Mesenchymal stem cell (in vitro differentiated cells and primary cell): ENCODE data around the gene AREL1.

Experiments used
- DNase-seq: peaks from one replicate; pipeline ENCODE4 v3.0.0-alpha.2; 2013
- H2AFZ ChIP-seq: one replicate; pipeline ENCODE4 v1.6.1; 2013; ENCODE audit warnings: low read depth, mild to moderate bottlenecking, control low read depth, inconsistent platforms, low read length, moderate library complexity
- H2AK5ac ChIP-seq: 2 replicates; pipeline ENCODE4 v1.6.1; 2013; ENCODE audit warnings: low read length, moderate library complexity, mild to moderate bottlenecking, inconsistent platforms; ENCODE audit not compliant: severe bottlenecking
- H2BK120ac ChIP-seq: one replicate; pipeline ENCODE4 v1.6.1; 2013; ENCODE audit warnings: low read depth, mild to moderate bottlenecking, inconsistent platforms, low read length, moderate library complexity
- H2BK12ac ChIP-seq, 2 experiments: one replicate each; pipeline ENCODE4 v1.6.1; 2013; ENCODE audit warnings: inconsistent platforms in 2 of 2, low read length in 2 of 2, mild to moderate bottlenecking in 2 of 2, moderate library complexity in 2 of 2, control low read depth in 1 of 2
- H2BK15ac ChIP-seq: one replicate; pipeline ENCODE4 v1.6.1; 2013; ENCODE audit warnings: mild to moderate bottlenecking, low read depth, inconsistent platforms; ENCODE audit not compliant: poor library complexity, severe bottlenecking
- H2BK5ac ChIP-seq: 2 replicates; pipeline ENCODE4 v1.6.1; 2013; ENCODE audit warnings: low read depth, mild to moderate bottlenecking, low read length, control low read depth, inconsistent platforms; ENCODE audit not compliant: poor library complexity, severe bottlenecking
- H3K14ac ChIP-seq, 2 experiments: one replicate each; pipeline ENCODE4 v1.6.1; 2013; ENCODE audit warnings: inconsistent platforms in 2 of 2, low read length in 2 of 2, control low read depth in 1 of 2, mild to moderate bottlenecking in 1 of 2, moderate library complexity in 1 of 2
- H3K18ac ChIP-seq, 2 experiments: one replicate each; pipeline ENCODE4 v1.6.1; 2013; ENCODE audit warnings: inconsistent platforms in 2 of 2, low read length in 2 of 2, control low read depth in 1 of 2, low read depth in 1 of 2, mild to moderate bottlenecking in 1 of 2
- H3K23ac ChIP-seq, 2 experiments: one replicate each; pipeline ENCODE4 v1.6.1; 2013; ENCODE audit warnings: inconsistent platforms in 2 of 2, low read length in 2 of 2, mild to moderate bottlenecking in 2 of 2, moderate library complexity in 2 of 2, control low read depth in 1 of 2
- H3K27ac ChIP-seq: 2 replicates; pipeline ENCODE4 v1.5.1; 2013; ENCODE audit warnings: mild to moderate bottlenecking, moderate library complexity, low read length, control low read depth, inconsistent platforms; ENCODE audit not compliant: poor library complexity, severe bottlenecking
- H3K27me3 ChIP-seq, 2 experiments: 2 replicates each; pipeline versions ENCODE4 v1.6.1 to v1.7.0; 2013; ENCODE audit warnings: low read length in 2 of 2, mild to moderate bottlenecking in 2 of 2, moderate library complexity in 2 of 2, control low read depth in 1 of 2, inconsistent platforms in 1 of 2; ENCODE audit not compliant: control insufficient read depth in 1 of 2, insufficient read depth in 1 of 2
- H3K36me3 ChIP-seq, 2 experiments: 2 replicates each; pipeline versions ENCODE4 v1.6.1 to v1.7.0; 2013; ENCODE audit warnings: low read length in 2 of 2, control low read depth in 1 of 2, inconsistent platforms in 1 of 2, low read depth in 1 of 2, mild to moderate bottlenecking in 1 of 2; ENCODE audit not compliant: insufficient read depth in 2 of 2, control insufficient read depth in 1 of 2
- H3K4ac ChIP-seq, 2 experiments: one replicate each; pipeline ENCODE4 v1.6.1; 2013; ENCODE audit warnings: inconsistent platforms in 2 of 2, low read length in 2 of 2, mild to moderate bottlenecking in 2 of 2, moderate library complexity in 2 of 2, control low read depth in 1 of 2, low read depth in 1 of 2
- H3K4me1 ChIP-seq: 2 replicates; pipeline ENCODE4 v1.6.1; 2013; ENCODE audit warnings: low read depth, low read length, control low read depth; ENCODE audit not compliant: control insufficient read depth, insufficient read depth
- H3K4me2 ChIP-seq: 2 replicates; pipeline ENCODE4 v1.6.1; 2013; ENCODE audit warnings: low read length, mild to moderate bottlenecking, inconsistent platforms; ENCODE audit not compliant: poor library complexity, severe bottlenecking
- H3K4me3 ChIP-seq, 2 experiments: 2 replicates each; pipeline versions ENCODE4 v1.5.1 to v1.7.0; 2013; ENCODE audit warnings: low read length in 2 of 2, mild to moderate bottlenecking in 2 of 2, control low read depth in 1 of 2, low read depth in 1 of 2; ENCODE audit not compliant: insufficient read depth in 1 of 2
- H3K79me1 ChIP-seq: replicated peaks from 2 replicates; pipeline ENCODE4 v1.6.1; 2013; ENCODE audit warnings: mild to moderate bottlenecking, control low read depth, low read length, inconsistent platforms; ENCODE audit not compliant: poor library complexity, severe bottlenecking
- H3K9ac ChIP-seq: 2 replicates; pipeline ENCODE4 v1.7.0; 2013; ENCODE audit warnings: mild to moderate bottlenecking, low read length, moderate library complexity
- H3K9me3 ChIP-seq: 2 replicates; pipeline ENCODE4 v1.7.0; 2013; ENCODE audit warnings: mild to moderate bottlenecking, low read length; ENCODE audit not compliant: control insufficient read depth
- H4K8ac ChIP-seq: one replicate; pipeline ENCODE4 v1.6.1; 2013; ENCODE audit warnings: inconsistent platforms, mild to moderate bottlenecking, low read length, moderate library complexity
- H4K91ac ChIP-seq: one replicate; pipeline ENCODE4 v1.6.1; 2013; ENCODE audit warnings: mild to moderate bottlenecking, low read length, inconsistent platforms
- WGBS: methylation state at CpG from one replicate; pipeline ENCODE4 v1.1.7; 2013; ENCODE audit warnings: mixed read lengths; 5-methylcytosine and 5-hydroxymethylcytosine counted together

AREL1 gene

GRCh38 chr14:74616996-74617700, 95.7 kb downstream of the AREL1 start:
- no peak overlapping the region for H3K4me2 ChIP-seq
- no peaks in the 10 kb centered on the region for H3K27me3 ChIP-seq
- H2BK15ac ChIP-seq: no peak overlapping the region
- peak overlapping the region in 1 of 2 experiments; percentile 68 for H3K14ac ChIP-seq
- no peaks in the 10 kb centered on the region for H3K36me3 ChIP-seq
- peak overlapping the region in 1 of 2 experiments; percentile 3 for H3K23ac ChIP-seq
- H3K79me1 ChIP-seq: peaks cover 3% of the 10 kb centered on the region
- peaks cover 62% of the 10 kb centered on the region for H3K4me1 ChIP-seq
- no peak overlapping the region for H2AFZ ChIP-seq
- peak overlapping the region; percentile 61 to 89 for H3K4ac ChIP-seq
- peak overlapping the region; percentile 100 for H2AK5ac ChIP-seq
- no peaks in the 10 kb centered on the region for H3K9me3 ChIP-seq
- peak overlapping the region; percentile 91 for H4K8ac ChIP-seq
- peak overlapping the region; percentile 65 for H3K9ac ChIP-seq
- H2BK120ac ChIP-seq: peak overlapping the region; percentile 50
- no peak for DNase-seq
- H3K18ac ChIP-seq: peak overlapping the region; percentile 30 to 83
- H2BK5ac ChIP-seq: peak overlapping the region; percentile 98
- WGBS: 74% methylated on average over 13 of the region's 13 CpGs
- peak overlapping the region; percentile 41 to 99 for H2BK12ac ChIP-seq
- H4K91ac ChIP-seq: peak overlapping the region; percentile 89
- H3K27ac ChIP-seq: peak overlapping the region; percentile 95
- H3K4me3 ChIP-seq: peak overlapping the region in 1 of 2 experiments; percentile 61

- peak overlapping the region; percentile 19 for H4K91ac ChIP-seq
- peak overlapping the region; percentile 30 to 54 for H3K18ac ChIP-seq
- H3K4me2 ChIP-seq: peak overlapping the region; percentile 30
- H3K14ac ChIP-seq: no peak overlapping the region
- 7% methylated on average over 4 of the region's 4 CpGs for WGBS
- H3K4ac ChIP-seq: peak overlapping the region; percentile 37 to 89
- peak overlapping the region; percentile 65 for H3K9ac ChIP-seq
- peak overlapping the region; percentile 54 to 95 for H2BK12ac ChIP-seq
- H3K9me3 ChIP-seq: no peaks in the 10 kb centered on the region
- no peaks in the 10 kb centered on the region for H3K27me3 ChIP-seq
- no peak overlapping the region for H4K8ac ChIP-seq
- H3K79me1 ChIP-seq: peaks cover 3% of the 10 kb centered on the region
- peak overlapping the region; percentile 98 for H2BK5ac ChIP-seq
- H3K23ac ChIP-seq: no peak overlapping the region
- H3K27ac ChIP-seq: peak overlapping the region; percentile 95
- H3K36me3 ChIP-seq: no peaks in the 10 kb centered on the region
- H3K4me3 ChIP-seq: peak overlapping the region in 1 of 2 experiments; percentile 61
- peak; percentile 90 for DNase-seq
- H2AFZ ChIP-seq: peak overlapping the region; percentile 68
- no peak overlapping the region for H2BK15ac ChIP-seq
- peak overlapping the region; percentile 50 for H2BK120ac ChIP-seq
- peak overlapping the region; percentile 100 for H2AK5ac ChIP-seq
- H3K4me1 ChIP-seq: peaks cover 58% of the 10 kb centered on the region
Measured at GRCh38 chr14:74616507-74616906, 96.4 kb downstream of the AREL1 start.

- Histone ChIP-seq H3K79me1 (peaks cover 3% of the 10 kb centered on the region), H2BK12ac (peak overlapping the region in 1 of 2 experiments; percentile 95), H3K14ac (no peak overlapping the region), H2BK15ac (peak overlapping the region; percentile 78), H2AFZ (no peak overlapping the region), H3K9me3 (no peaks in the 10 kb centered on the region), H2BK5ac (peak overlapping the region; percentile 19), H3K9ac (peak overlapping the region; percentile 65), H4K8ac (no peak overlapping the region), H3K4me1 (peaks cover 55% of the 10 kb centered on the region), H3K4me3 (peak overlapping the region in 1 of 2 experiments; percentile 61), H2AK5ac (peak overlapping the region; percentile 100), H3K27ac (peak overlapping the region; percentile 95), H3K4me2 (no peak overlapping the region), H2BK120ac (peak overlapping the region; percentile 27), H3K23ac (no peak overlapping the region), H3K27me3 (no peaks in the 10 kb centered on the region), H3K4ac (peak overlapping the region; percentile 19 to 24), H4K91ac (no peak overlapping the region), H3K36me3 (peaks cover 0 to under 1% of the 10 kb centered on the region in 2 experiments), H3K18ac (peak overlapping the region in 1 of 2 experiments; percentile 64)
- no peak for DNase-seq
- WGBS: 98% methylated on average over 14 of the region's 14 CpGs
Measured at GRCh38 chr14:74615735-74616134, 97.1 kb downstream of the AREL1 start.
